GM23338 (cell line): ENCODE measurements around the gene CLDN10. TPM values are rescaled to one million over a fixed set of nuclear protein-coding genes. Genes with fewer than 3 reads are reported as not detected.

Source experiments
- ATAC-seq: fragments of 200-7000 bp; cut with Tn5 transposase; 3 replicates; pipeline ENCODE4 v1.9.1; 2020
- DNase-seq: peaks from one replicate; pipeline ENCODE4 v3.0.0-alpha.2; 2015; ENCODE audit warnings: low spot score
- H2AFZ ChIP-seq: fragments of 200-600 bp; sonication (generic); 2 replicates; pipeline ENCODE4 v1.8.0; 2016; ENCODE audit warnings: antibody characterized with exemption, mild to moderate bottlenecking, moderate library complexity
- H3F3A ChIP-seq: fragments of 200-600 bp; sonication (generic); replicated peaks from 2 replicates; pipeline ENCODE4 v1.8.0; 2017; ENCODE audit warnings: antibody characterized with exemption, mixed run types, low read depth
- H3K27ac ChIP-seq: fragments of 200-600 bp; sonication (generic); 2 replicates; pipeline ENCODE4 v1.6.1; 2016; ENCODE audit warnings: low read depth
- H3K27me3 ChIP-seq: fragments of 200-600 bp; sonication (generic); 2 replicates; pipeline ENCODE4 v1.8.0; 2016; ENCODE audit warnings: mild to moderate bottlenecking, mixed run types, moderate library complexity; ENCODE audit not compliant: insufficient read depth
- H3K36me3 ChIP-seq: fragments of 200-600 bp; sonication (generic); 2 replicates; pipeline ENCODE4 v1.8.0; 2016; ENCODE audit warnings: mild to moderate bottlenecking; ENCODE audit not compliant: insufficient read depth
- H3K4me1 ChIP-seq: fragments of 200-600 bp; sonication (generic); 2 replicates; pipeline ENCODE4 v1.8.0; 2016; ENCODE audit warnings: mild to moderate bottlenecking, moderate library complexity; ENCODE audit not compliant: insufficient read depth
- H3K4me2 ChIP-seq: fragments of 200-600 bp; sonication (generic); 2 replicates; pipeline ENCODE4 v1.7.1; 2017; ENCODE audit warnings: mixed run types
- H3K4me3 ChIP-seq: fragments of 200-600 bp; sonication (generic); 2 replicates; pipeline ENCODE4 v1.6.1; 2016; ENCODE audit warnings: mixed run types
- H3K79me2 ChIP-seq: fragments of 200-600 bp; sonication (generic); replicated peaks from 2 replicates; pipeline ENCODE4 v1.8.0; 2017; ENCODE audit warnings: mild to moderate bottlenecking; ENCODE audit not compliant: insufficient read depth
- H3K9me2 ChIP-seq: fragments of 200-600 bp; sonication (generic); 2 replicates; pipeline ENCODE4 v1.8.0; 2017; ENCODE audit not compliant: insufficient read depth
- H4K20me1 ChIP-seq: fragments of 200-600 bp; sonication (generic); replicated peaks from 2 replicates; pipeline ENCODE4 v1.8.0; 2017; ENCODE audit warnings: mild to moderate bottlenecking; ENCODE audit not compliant: insufficient read depth
- H3K27ac Mint-ChIP-seq: 2 replicates; pipeline ENCODE4 v1.8.0; 2020; ENCODE audit warnings: inconsistent platforms, mild to moderate bottlenecking, moderate library complexity, mixed read lengths
- H3K27me3 Mint-ChIP-seq: 3 replicates; pipeline ENCODE4 v1.8.0; 2022; ENCODE audit warnings: low read depth, mild to moderate bottlenecking, moderate library complexity, mixed read lengths, inconsistent platforms; ENCODE audit not compliant: insufficient read depth, poor library complexity
- H3K36me3 Mint-ChIP-seq: 3 replicates; pipeline ENCODE4 v1.8.0; 2021; ENCODE audit warnings: low read depth, mild to moderate bottlenecking, inconsistent platforms, moderate library complexity, mixed read lengths
- H3K4me1 Mint-ChIP-seq: 3 replicates; pipeline ENCODE4 v1.8.0; 2020; ENCODE audit warnings: mild to moderate bottlenecking, inconsistent platforms, mixed read lengths
- H3K4me3 Mint-ChIP-seq: 3 replicates; pipeline ENCODE4 v1.8.0; 2021; ENCODE audit warnings: moderate library complexity, mild to moderate bottlenecking, inconsistent platforms, mixed read lengths
- H3K9me3 Mint-ChIP-seq: 3 replicates; pipeline ENCODE4 v1.8.0; 2020; ENCODE audit warnings: moderate library complexity, mild to moderate bottlenecking, inconsistent platforms, mixed read lengths
- EZH2phosphoT487 ChIP-seq: fragments of 200-600 bp; sonication (generic); IDR thresholded peaks from one replicate; pipeline ENCODE4 v1.8.1; 2018; ENCODE audit warnings: antibody characterized with exemption; ENCODE audit not compliant: unreplicated experiment
- NANOG ChIP-seq: IDR thresholded peaks from 2 replicates; pipeline ENCODE4 v1.6.1; 2016; ENCODE audit warnings: antibody characterized with exemption, borderline replicate concordance
- POLR2AphosphoS5 ChIP-seq: IDR thresholded peaks from 2 replicates; pipeline ENCODE4 v1.6.1; 2016; ENCODE audit warnings: antibody characterized with exemption, low read depth
- ZNF331 ChIP-seq: fragments of 250-450 bp; sonication (Bioruptor Pico); IDR thresholded peaks from 2 replicates; pipeline ENCODE4 v1.5.0; 2020; ENCODE audit warnings: low read depth, mild to moderate bottlenecking, moderate library complexity
- polyA plus RNA-seq: library from polyadenylated mRNA; unstranded; fragments of >200 nt; fragmentation: Nextera tagmentation; extraction: Ambion mirVana; gene quantifications from 2 replicates; pipeline ENCODE4 v1.2.1, GENCODE V29; 2016
- total RNA-seq: library from RNA; depleted of rRNA; stranded (reverse); fragments of >200 nt; shearing (Covaris generic); gene quantifications from 2 replicates; pipeline ENCODE4 v1.2.3, GENCODE V29; 2014
- TF ChIP-seq, protein P1 (sequence below), 2 experiments: fragments of 200-600 bp in 1 of 2; sonication (generic) in 1 of 2; conservative IDR thresholded peaks; 2 replicates each; pipeline versions ENCODE4 v1.5.1 to v1.6.1; 2016 to 2017; ENCODE audit warnings: antibody characterized with exemption in 2 of 2, low read depth in 2 of 2, mild to moderate bottlenecking in 2 of 2, moderate library complexity in 1 of 2
- TF ChIP-seq, protein P2 (sequence below): IDR thresholded peaks from one replicate; pipeline ENCODE4 v1.6.1; 2018; ENCODE audit warnings: antibody characterized with exemption; ENCODE audit not compliant: unreplicated experiment
- TF ChIP-seq, protein P3 (sequence below): fragments of 250-450 bp; sonication (Bioruptor Pico); IDR thresholded peaks from 2 replicates; pipeline ENCODE4 v1.5.0; 2020; ENCODE audit warnings: mild to moderate bottlenecking, moderate library complexity

Gene CLDN10
- total and polyA plus RNA-seq, 2 experiments from 2014 or later: 34.7 to 65.9 TPM

DNA sequence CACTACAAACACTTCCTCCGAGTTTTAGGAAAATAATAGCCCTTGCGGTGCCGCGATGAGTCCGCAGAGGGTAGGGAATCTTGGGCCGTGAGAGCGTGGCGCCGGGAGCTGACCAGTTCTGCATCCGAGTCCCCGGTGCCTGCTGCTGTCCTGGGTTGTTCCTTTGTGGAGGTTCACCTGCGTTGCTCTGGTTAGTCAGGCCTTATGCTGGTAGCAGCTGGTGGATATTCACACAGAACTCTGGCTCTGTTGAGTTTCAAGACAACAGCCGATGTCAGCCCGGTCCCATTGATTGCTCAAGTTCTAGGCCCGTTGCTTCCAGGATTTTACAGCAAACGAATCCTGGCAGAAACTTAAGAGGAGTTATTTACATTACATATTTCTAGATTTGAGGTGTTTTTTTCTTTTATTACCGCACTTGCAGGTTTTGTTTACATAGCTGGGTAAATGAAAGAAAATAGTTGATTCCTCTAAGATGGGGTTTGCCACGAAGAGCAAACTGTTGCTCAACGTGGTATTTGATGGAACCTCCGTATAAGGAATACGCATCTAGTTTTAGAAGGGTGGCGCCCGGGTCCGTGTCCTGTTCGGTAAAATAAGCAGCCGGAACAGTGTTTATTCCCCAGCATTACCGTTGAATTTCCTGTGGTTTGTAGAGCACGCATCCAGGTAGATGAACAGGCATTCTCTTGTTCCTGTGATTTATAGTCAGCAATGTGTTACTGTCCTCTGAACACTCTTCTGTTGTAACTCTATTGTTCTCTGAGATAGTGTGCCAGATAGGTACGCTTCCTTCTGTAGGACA lies 1.3 kb downstream of the CLDN10 start:
- H3K4me1 ChIP-seq: peaks cover 28% of the 10 kb centered on the region
- no peaks in the 10 kb centered on the region for H4K20me1 ChIP-seq
- Mint-ChIP-seq H3K9me3 (no peaks in the 10 kb centered on the region), H3K36me3 (no peaks in the 10 kb centered on the region; the same call in 2 of the 3 replicates), H3K27me3 (no peaks in the 10 kb centered on the region), H3K4me1 (peaks cover 40% of the 10 kb centered on the region), H3K4me3 (peak overlapping the region; percentile 93), H3K27ac (no peak overlapping the region)
- no peaks in the 10 kb centered on the region for H3K27me3 ChIP-seq
- peak; percentile 54 for ATAC-seq
- no peaks in the 10 kb centered on the region for H3K36me3 ChIP-seq
- TF ChIP-seq NANOG (no peak), POLR2AphosphoS5 (no peak), EZH2phosphoT487 (no peak), ZNF331 (CRISPR knock-in tag) (no peak)
- TF ChIP-seq, protein P1, sequence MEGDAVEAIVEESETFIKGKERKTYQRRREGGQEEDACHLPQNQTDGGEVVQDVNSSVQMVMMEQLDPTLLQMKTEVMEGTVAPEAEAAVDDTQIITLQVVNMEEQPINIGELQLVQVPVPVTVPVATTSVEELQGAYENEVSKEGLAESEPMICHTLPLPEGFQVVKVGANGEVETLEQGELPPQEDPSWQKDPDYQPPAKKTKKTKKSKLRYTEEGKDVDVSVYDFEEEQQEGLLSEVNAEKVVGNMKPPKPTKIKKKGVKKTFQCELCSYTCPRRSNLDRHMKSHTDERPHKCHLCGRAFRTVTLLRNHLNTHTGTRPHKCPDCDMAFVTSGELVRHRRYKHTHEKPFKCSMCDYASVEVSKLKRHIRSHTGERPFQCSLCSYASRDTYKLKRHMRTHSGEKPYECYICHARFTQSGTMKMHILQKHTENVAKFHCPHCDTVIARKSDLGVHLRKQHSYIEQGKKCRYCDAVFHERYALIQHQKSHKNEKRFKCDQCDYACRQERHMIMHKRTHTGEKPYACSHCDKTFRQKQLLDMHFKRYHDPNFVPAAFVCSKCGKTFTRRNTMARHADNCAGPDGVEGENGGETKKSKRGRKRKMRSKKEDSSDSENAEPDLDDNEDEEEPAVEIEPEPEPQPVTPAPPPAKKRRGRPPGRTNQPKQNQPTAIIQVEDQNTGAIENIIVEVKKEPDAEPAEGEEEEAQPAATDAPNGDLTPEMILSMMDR (conservative IDR thresholded peaks at IDR 0.05; ENCODE audit: low read depth in 2 of 2): no peak
- TF ChIP-seq, protein P2, sequence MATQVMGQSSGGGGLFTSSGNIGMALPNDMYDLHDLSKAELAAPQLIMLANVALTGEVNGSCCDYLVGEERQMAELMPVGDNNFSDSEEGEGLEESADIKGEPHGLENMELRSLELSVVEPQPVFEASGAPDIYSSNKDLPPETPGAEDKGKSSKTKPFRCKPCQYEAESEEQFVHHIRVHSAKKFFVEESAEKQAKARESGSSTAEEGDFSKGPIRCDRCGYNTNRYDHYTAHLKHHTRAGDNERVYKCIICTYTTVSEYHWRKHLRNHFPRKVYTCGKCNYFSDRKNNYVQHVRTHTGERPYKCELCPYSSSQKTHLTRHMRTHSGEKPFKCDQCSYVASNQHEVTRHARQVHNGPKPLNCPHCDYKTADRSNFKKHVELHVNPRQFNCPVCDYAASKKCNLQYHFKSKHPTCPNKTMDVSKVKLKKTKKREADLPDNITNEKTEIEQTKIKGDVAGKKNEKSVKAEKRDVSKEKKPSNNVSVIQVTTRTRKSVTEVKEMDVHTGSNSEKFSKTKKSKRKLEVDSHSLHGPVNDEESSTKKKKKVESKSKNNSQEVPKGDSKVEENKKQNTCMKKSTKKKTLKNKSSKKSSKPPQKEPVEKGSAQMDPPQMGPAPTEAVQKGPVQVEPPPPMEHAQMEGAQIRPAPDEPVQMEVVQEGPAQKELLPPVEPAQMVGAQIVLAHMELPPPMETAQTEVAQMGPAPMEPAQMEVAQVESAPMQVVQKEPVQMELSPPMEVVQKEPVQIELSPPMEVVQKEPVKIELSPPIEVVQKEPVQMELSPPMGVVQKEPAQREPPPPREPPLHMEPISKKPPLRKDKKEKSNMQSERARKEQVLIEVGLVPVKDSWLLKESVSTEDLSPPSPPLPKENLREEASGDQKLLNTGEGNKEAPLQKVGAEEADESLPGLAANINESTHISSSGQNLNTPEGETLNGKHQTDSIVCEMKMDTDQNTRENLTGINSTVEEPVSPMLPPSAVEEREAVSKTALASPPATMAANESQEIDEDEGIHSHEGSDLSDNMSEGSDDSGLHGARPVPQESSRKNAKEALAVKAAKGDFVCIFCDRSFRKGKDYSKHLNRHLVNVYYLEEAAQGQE: no peak
- TF ChIP-seq, protein P3, sequence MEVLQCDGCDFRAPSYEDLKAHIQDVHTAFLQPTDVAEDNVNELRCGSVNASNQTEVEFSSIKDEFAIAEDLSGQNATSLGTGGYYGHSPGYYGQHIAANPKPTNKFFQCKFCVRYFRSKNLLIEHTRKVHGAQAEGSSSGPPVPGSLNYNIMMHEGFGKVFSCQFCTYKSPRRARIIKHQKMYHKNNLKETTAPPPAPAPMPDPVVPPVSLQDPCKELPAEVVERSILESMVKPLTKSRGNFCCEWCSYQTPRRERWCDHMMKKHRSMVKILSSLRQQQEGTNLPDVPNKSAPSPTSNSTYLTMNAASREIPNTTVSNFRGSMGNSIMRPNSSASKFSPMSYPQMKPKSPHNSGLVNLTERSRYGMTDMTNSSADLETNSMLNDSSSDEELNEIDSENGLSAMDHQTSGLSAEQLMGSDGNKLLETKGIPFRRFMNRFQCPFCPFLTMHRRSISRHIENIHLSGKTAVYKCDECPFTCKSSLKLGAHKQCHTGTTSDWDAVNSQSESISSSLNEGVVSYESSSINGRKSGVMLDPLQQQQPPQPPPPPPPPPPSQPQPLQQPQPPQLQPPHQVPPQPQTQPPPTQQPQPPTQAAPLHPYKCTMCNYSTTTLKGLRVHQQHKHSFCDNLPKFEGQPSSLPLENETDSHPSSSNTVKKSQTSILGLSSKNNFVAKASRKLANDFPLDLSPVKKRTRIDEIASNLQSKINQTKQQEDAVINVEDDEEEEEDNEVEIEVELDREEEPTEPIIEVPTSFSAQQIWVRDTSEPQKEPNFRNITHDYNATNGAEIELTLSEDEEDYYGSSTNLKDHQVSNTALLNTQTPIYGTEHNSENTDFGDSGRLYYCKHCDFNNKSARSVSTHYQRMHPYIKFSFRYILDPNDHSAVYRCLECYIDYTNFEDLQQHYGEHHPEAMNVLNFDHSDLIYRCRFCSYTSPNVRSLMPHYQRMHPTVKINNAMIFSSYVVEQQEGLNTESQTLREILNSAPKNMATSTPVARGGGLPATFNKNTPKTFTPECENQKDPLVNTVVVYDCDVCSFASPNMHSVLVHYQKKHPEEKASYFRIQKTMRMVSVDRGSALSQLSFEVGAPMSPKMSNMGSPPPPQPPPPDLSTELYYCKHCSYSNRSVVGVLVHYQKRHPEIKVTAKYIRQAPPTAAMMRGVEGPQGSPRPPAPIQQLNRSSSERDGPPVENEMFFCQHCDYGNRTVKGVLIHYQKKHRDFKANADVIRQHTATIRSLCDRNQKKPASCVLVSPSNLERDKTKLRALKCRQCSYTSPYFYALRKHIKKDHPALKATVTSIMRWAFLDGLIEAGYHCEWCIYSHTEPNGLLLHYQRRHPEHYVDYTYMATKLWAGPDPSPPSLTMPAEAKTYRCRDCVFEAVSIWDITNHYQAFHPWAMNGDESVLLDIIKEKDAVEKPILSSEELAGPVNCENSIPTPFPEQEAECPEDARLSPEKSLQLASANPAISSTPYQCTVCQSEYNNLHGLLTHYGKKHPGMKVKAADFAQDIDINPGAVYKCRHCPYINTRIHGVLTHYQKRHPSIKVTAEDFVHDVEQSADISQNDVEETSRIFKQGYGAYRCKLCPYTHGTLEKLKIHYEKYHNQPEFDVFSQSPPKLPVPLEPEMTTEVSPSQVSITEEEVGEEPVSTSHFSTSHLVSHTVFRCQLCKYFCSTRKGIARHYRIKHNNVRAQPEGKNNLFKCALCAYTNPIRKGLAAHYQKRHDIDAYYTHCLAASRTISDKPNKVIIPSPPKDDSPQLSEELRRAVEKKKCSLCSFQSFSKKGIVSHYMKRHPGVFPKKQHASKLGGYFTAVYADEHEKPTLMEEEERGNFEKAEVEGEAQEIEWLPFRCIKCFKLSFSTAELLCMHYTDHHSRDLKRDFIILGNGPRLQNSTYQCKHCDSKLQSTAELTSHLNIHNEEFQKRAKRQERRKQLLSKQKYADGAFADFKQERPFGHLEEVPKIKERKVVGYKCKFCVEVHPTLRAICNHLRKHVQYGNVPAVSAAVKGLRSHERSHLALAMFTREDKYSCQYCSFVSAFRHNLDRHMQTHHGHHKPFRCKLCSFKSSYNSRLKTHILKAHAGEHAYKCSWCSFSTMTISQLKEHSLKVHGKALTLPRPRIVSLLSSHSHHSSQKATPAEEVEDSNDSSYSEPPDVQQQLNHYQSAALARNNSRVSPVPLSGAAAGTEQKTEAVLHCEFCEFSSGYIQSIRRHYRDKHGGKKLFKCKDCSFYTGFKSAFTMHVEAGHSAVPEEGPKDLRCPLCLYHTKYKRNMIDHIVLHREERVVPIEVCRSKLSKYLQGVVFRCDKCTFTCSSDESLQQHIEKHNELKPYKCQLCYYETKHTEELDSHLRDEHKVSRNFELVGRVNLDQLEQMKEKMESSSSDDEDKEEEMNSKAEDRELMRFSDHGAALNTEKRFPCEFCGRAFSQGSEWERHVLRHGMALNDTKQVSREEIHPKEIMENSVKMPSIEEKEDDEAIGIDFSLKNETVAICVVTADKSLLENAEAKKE (CRISPR knock-in tag): no peak
- DNase-seq: peak; percentile 57
- H3K9me2 ChIP-seq: no peaks in the 10 kb centered on the region
- H3K27ac ChIP-seq: no peak overlapping the region
- peak overlapping the region; percentile 90 for H3K4me3 ChIP-seq
- peak overlapping the region; percentile 93 for H2AFZ ChIP-seq
- no peaks in the 10 kb centered on the region for H3F3A ChIP-seq
- H3K4me2 ChIP-seq: peak overlapping the region; percentile 96
- peaks cover 22% of the 10 kb centered on the region for H3K79me2 ChIP-seq
